Measurements from ENCODE around the gene TMEM200B.

DNA sequence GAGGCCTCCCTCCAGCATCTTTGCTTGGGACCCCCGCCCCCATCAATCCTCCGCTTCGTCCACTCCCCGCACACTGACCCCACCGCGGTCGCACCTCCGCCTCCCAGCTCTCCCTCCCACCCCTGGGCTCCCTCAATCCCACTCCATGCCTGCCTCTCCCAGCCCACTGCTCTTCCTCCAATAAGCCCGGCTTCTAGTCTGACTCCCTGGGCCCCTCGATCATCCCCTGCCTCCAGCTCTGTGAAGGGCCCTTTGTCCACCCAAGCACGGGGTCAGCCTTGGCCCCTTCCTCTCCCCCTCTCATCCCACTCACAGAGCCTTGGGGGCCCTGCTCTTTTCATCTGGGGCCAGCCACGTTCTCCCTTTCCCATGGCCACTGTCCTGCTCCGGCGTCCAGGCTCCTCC, 1.5 kb upstream of the TMEM200B start:
- TF ChIP-seq ZFX (IDR thresholded peaks at IDR 0.05), result no peak
- TF ChIP-seq, protein P1, sequence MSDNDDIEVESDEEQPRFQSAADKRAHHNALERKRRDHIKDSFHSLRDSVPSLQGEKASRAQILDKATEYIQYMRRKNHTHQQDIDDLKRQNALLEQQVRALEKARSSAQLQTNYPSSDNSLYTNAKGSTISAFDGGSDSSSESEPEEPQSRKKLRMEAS (IDR thresholded peaks at IDR 0.05), result no peak
- TF ChIP-seq EZH2 (IDR thresholded peaks at IDR 0.05), result no peak
- TF ChIP-seq, protein P2, sequence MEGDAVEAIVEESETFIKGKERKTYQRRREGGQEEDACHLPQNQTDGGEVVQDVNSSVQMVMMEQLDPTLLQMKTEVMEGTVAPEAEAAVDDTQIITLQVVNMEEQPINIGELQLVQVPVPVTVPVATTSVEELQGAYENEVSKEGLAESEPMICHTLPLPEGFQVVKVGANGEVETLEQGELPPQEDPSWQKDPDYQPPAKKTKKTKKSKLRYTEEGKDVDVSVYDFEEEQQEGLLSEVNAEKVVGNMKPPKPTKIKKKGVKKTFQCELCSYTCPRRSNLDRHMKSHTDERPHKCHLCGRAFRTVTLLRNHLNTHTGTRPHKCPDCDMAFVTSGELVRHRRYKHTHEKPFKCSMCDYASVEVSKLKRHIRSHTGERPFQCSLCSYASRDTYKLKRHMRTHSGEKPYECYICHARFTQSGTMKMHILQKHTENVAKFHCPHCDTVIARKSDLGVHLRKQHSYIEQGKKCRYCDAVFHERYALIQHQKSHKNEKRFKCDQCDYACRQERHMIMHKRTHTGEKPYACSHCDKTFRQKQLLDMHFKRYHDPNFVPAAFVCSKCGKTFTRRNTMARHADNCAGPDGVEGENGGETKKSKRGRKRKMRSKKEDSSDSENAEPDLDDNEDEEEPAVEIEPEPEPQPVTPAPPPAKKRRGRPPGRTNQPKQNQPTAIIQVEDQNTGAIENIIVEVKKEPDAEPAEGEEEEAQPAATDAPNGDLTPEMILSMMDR (IDR thresholded peaks at IDR 0.05 in 2 of 3, conservative IDR thresholded peaks at IDR 0.05 in 1 of 3; ENCODE audit: borderline replicate concordance in 1 of 3, insufficient read depth in 1 of 3, low read depth in 2 of 3, low read length in 2 of 3), result no peak
- no peak for TF ChIP-seq ZNF274 (IDR thresholded peaks at IDR 0.05; ENCODE audit: low read depth, low read length)
- TF ChIP-seq, protein P3, sequence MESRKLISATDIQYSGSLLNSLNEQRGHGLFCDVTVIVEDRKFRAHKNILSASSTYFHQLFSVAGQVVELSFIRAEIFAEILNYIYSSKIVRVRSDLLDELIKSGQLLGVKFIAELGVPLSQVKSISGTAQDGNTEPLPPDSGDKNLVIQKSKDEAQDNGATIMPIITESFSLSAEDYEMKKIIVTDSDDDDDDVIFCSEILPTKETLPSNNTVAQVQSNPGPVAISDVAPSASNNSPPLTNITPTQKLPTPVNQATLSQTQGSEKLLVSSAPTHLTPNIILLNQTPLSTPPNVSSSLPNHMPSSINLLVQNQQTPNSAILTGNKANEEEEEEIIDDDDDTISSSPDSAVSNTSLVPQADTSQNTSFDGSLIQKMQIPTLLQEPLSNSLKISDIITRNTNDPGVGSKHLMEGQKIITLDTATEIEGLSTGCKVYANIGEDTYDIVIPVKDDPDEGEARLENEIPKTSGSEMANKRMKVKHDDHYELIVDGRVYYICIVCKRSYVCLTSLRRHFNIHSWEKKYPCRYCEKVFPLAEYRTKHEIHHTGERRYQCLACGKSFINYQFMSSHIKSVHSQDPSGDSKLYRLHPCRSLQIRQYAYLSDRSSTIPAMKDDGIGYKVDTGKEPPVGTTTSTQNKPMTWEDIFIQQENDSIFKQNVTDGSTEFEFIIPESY (IDR thresholded peaks at IDR 0.05; ENCODE audit: extremely low read depth, insufficient replicate concordance, low read length), result no peak

All from HCT116 (cell line).